Ectodermal cell (in vitro differentiated cells): Measurements from ENCODE around the gene TRIM73. TPM values are rescaled to one million over a fixed set of nuclear protein-coding genes. Genes with fewer than 3 reads are reported as not detected.
"Not testable (repeated sequence)": the region's sequence is repeated elsewhere in the genome, so short reads cannot be mapped to it uniquely, and the experiment has no call there.

Source experiments
- H3K27ac ChIP-seq: 2 replicates; pipeline ENCODE4 v1.7.0; 2013; ENCODE audit warnings: mild to moderate bottlenecking, low read depth, low read length; ENCODE audit not compliant: insufficient read depth, poor library complexity, severe bottlenecking
- H3K27me3 ChIP-seq: 2 replicates; pipeline ENCODE4 v1.7.0; 2013; ENCODE audit warnings: mild to moderate bottlenecking, low read length; ENCODE audit not compliant: insufficient read depth, control insufficient read depth, poor library complexity, severe bottlenecking
- H3K36me3 ChIP-seq: one replicate; pipeline ENCODE4 v1.7.0; 2013; ENCODE audit warnings: low read length; ENCODE audit not compliant: control insufficient read depth, insufficient read depth
- H3K4me1 ChIP-seq: one replicate; pipeline ENCODE4 v1.7.0; 2013; ENCODE audit warnings: low read length; ENCODE audit not compliant: control insufficient read depth, insufficient read depth
- H3K4me3 ChIP-seq: 2 replicates; pipeline ENCODE4 v1.7.0; 2013; ENCODE audit warnings: low read depth, low read length, control low read depth; ENCODE audit not compliant: insufficient read depth
- H3K9me3 ChIP-seq: 2 replicates; pipeline ENCODE4 v1.7.0; 2013; ENCODE audit warnings: mild to moderate bottlenecking, low read length, moderate library complexity; ENCODE audit not compliant: control insufficient read depth
- WGBS, 2 experiments: methylation state at CpG; one replicate each; pipeline ENCODE4 v1.1.7; 2013; ENCODE audit warnings: missing lambda C conversion rate in 2 of 2; 5-methylcytosine and 5-hydroxymethylcytosine counted together
- polyA plus RNA-seq, 4 experiments: library from polyadenylated mRNA; stranded (reverse); fragments of 50-300 nt; gene quantifications; one replicate each; pipeline ENCODE4 v1.2.3, GENCODE V29; 2013

The TRIM73 gene
- 5.4 TPM for polyA plus RNA-seq (2013, experiment 1 of 4)
- 7.6 TPM for polyA plus RNA-seq (2013, experiment 2 of 4)
- polyA plus RNA-seq (2013, experiment 3 of 4), result 4.1 TPM
- polyA plus RNA-seq (2013, experiment 4 of 4), result 5.5 TPM

DNA sequence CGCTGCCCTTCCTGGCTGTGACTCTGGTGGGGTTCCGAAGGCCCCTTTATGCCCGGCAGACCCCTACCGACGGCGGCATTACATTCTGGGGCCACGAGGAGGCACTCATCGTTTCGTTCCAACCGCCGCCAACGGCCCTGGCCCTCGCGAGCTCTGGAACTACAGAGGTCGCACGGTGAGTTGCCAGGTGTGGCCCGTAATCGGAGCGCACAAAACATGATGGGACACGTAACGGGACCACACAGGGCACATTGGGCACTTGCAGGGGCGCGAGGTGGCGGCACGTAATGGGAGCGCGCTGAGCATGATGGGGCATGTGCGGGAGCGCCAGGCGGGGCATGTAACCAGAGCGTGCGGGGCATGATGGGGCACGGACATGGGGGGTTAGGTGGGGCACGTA is at the start of gene TRIM73:
Gene TRIM73, plus strand, starts transcription at position 301 of the 400 bp plus-strand sequence. CDS start 3,305 bp downstream, outside the sequence.
- not testable (repeated sequence) for H3K4me3 ChIP-seq, H3K27ac ChIP-seq, H3K36me3 ChIP-seq, H3K9me3 ChIP-seq, H3K4me1 ChIP-seq, H3K27me3 ChIP-seq
- whole genome bisulfite sequencing, 2 experiments, result 89 to 97% methylated on average over 7 of the region's 34 CpGs

GRCh38 chr7:75358671-75359541 is 36.5 kb upstream of the TRIM73 start:
- not testable (repeated sequence) for H3K4me3 ChIP-seq, H3K9me3 ChIP-seq, H3K36me3 ChIP-seq, H3K27me3 ChIP-seq, H3K27ac ChIP-seq, H3K4me1 ChIP-seq
- WGBS, 2 experiments, result no CpG with 5 or more reads among the region's 70 CpGs

- no CpG with 5 or more reads among the region's 29 CpGs for WGBS, 2 experiments
- not testable (repeated sequence) for H3K27me3 ChIP-seq, H3K4me3 ChIP-seq
Observed at GRCh38 chr7:75359542-75359848, 35.9 kb upstream of the TRIM73 start.

DNA sequence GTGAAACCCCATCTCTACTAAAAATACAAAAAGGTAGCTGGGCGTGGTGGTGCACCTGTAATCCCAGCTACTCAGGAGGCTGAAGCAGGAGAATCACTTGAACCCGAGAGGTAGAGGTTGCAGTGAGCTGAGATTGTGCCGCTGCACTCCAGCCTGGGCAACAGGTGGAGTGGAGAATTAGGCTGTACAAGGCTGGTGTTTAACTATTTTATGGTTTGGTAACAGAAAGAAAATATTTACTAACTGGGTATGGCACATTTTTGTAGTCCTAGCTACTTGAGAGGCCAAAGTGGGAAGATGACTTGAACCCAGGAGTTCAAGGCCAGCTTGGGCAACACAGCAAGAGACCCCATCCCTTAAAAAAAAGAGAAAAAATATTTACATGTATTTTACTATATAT is 31.4 kb upstream of the TRIM73 start:
- no CpG with 5 or more reads among the region's 3 CpGs for WGBS, 2 experiments
- not testable (repeated sequence) for H3K36me3 ChIP-seq, H3K4me1 ChIP-seq, H3K4me3 ChIP-seq, H3K27ac ChIP-seq, H3K27me3 ChIP-seq, H3K9me3 ChIP-seq

More at GRCh38 chr7:75359542-75359848, 35.9 kb upstream of the TRIM73 start:
- not testable (repeated sequence) for H3K27ac ChIP-seq, H3K4me1 ChIP-seq, H3K9me3 ChIP-seq, H3K36me3 ChIP-seq

- H3K27me3 ChIP-seq, H3K36me3 ChIP-seq, H3K4me3 ChIP-seq, H3K27ac ChIP-seq, H3K4me1 ChIP-seq, H3K9me3 ChIP-seq: not testable (repeated sequence)
- WGBS, 2 experiments, result no CpG with 5 or more reads among the region's 5 CpGs
Observed at GRCh38 chr7:75366643-75367042, 28.8 kb upstream of the TRIM73 start.

DNA sequence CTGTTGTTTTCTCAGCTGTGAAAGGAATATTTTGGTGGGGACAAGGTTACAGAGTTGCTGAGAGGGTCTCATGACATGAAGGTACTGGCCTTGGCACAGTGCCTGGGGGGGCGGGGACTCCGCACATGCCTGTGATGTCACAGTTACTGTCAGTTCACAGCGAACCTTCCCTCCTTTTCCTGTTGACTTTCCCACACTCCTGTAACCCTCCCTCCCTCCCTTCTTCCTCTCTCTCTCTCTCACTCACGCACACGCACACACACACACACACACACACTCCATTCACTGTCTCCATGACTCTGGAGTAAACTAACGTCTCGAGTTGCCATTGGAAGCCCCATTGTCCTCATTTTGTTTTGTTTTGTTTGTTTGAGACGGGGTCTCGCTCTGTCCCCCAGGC is 28.1 kb upstream of the TRIM73 start:
- not testable (repeated sequence) for H3K27ac ChIP-seq, H3K4me1 ChIP-seq, H3K4me3 ChIP-seq, H3K36me3 ChIP-seq, H3K9me3 ChIP-seq, H3K27me3 ChIP-seq
- WGBS, 2 experiments, result no CpG with 5 or more reads among the region's 9 CpGs

DNA sequence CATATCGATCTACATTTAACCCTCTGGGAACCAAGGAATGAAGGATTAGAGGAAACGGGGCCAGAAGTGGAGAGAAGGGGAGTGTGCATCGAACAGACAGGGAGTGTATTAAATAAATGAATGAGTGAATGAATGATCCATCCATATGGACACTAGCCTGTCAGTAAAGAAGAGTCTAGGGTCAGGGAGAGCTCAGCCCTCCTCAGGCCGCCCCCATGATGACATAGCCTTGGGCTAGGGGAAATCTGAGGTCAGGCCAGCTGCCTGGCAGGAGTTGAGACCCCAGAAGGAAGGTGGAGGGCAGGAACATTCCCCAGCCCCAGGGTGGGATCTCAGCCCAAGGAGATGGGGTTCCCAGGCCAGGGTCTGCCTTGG is 21.3 kb upstream of the TRIM73 start:
- not testable (repeated sequence) for H3K36me3 ChIP-seq, H3K9me3 ChIP-seq, H3K4me1 ChIP-seq, H3K27me3 ChIP-seq, H3K27ac ChIP-seq, H3K4me3 ChIP-seq
- no CpG with 5 or more reads among the region's 4 CpGs for WGBS, 2 experiments

DNA sequence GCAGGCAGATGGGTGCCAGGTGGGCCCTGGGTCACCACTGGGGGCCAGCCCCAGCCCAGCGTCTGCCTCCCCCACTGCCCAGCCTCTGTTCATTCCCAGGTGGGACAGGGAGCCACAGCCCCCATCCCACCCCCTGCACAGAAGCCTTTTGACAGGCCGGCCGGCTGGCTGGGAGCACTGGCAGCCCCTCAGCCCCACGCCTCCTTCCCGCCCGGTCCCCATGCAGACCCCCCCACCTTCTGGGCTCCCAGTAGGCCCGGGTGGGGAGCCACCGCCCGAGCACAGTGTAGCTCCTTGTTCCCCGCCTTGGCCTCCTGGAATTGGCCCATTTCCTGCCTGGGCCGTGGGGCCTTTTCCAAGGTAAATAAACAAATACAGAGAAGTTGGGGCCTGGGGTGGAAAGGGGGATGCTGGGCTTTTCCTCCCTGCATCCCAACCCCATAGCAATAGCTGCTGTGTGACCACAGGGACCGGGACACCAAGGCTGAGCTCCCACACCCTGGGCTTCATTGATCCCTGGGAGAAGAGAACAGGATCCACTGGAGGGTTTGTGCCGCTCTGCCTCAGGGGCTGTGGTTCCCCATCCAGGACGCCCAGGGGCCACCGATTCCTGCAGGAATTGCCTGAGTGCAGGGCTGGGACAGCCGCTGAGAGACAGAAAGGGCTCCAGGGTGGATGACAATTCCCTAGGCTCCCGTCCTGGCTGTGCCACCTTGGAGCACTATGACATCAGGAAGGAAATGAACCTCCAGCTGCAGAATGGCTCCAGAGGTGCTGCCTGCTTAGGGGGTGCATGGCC is 20.7 kb upstream of the TRIM73 start:
- H3K9me3 ChIP-seq, H3K27ac ChIP-seq, H3K36me3 ChIP-seq, H3K4me1 ChIP-seq, H3K4me3 ChIP-seq, H3K27me3 ChIP-seq: not testable (repeated sequence)
- no CpG with 5 or more reads among the region's 17 CpGs for whole genome bisulfite sequencing, 2 experiments

DNA sequence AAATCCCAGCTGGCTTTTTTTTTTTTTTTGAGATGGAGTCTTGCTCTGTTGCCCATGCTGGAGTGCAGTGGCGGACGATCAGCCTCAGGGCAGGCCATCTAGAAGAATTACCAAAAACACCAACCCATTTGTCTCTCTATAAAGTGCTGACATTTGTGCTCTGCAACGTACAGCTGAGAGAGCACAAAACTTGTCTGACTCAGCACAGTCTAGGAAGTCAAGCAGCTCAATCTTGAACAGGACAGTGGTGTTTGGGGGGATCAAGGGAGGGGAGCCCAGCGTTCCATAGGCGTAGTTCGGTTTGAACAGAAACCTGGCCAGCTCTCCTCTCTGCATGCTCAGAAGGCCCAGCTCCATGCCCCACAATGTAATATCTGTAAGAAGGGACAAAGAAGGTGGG is 2.2 kb upstream of the TRIM73 start:
- H3K4me1 ChIP-seq, H3K36me3 ChIP-seq, H3K4me3 ChIP-seq, H3K27me3 ChIP-seq, H3K9me3 ChIP-seq, H3K27ac ChIP-seq: not testable (repeated sequence)
- no CpG with 5 or more reads among the region's 6 CpGs for WGBS, 2 experiments

- not testable (repeated sequence) for H3K4me1 ChIP-seq, H3K9me3 ChIP-seq, H3K27ac ChIP-seq, H3K4me3 ChIP-seq, H3K27me3 ChIP-seq, H3K36me3 ChIP-seq
- WGBS, 2 experiments, result no CpG with 5 or more reads among the region's 2 CpGs
Observed at GRCh38 chr7:75397865-75398264, 2.4 kb downstream of the TRIM73 start.
